Esophagus squamous epithelium (tissue), 4 donors: ENCODE results near the gene FHIT.

Experiments
- CTCF ChIP-seq, 6 experiments: fragments of 450-650 bp in 4 of 6; fragments of 200-600 bp in 2 of 6; sonication (generic) in 2 of 6; IDR thresholded peaks; one replicate each; pipeline ENCODE4 v1.5.1; 2016 to 2019; ENCODE audit warnings: antibody characterized with exemption in 6 of 6, mild to moderate bottlenecking in 4 of 6, moderate library complexity in 4 of 6
- POLR2A ChIP-seq, 4 donors: fragments of 450-650 bp; IDR thresholded peaks; one replicate each; pipeline ENCODE4 v1.6.1; 2017; ENCODE audit warnings: antibody characterized with exemption in 4 of 4, mild to moderate bottlenecking in 4 of 4, moderate library complexity in 3 of 4

GRCh38 chr3:60009931-60010478, 1241.2 kb downstream of the FHIT start:
- TF ChIP-seq CTCF (IDR thresholded peaks at IDR 0.05) (no peak), POLR2A (IDR thresholded peaks at IDR 0.05) (no peak)
